Thyroid gland (tissue), 4 donors: ENCODE measurements around the gene MYO3A. TPM values are rescaled to one million over a fixed set of nuclear protein-coding genes. Genes with fewer than 3 reads are reported as not detected.
"Not testable (repeated sequence)": the region's sequence is repeated elsewhere in the genome, so short reads cannot be mapped to it uniquely, and the experiment has no call there.

Source experiments
- DNase-seq, 2 donors: peaks; one replicate each; pipeline ENCODE4 v3.0.0-alpha.2; 2019
- H3K27ac ChIP-seq, 3 donors: fragments of 200-600 bp; sonication (generic); 1 replicate in 2 of 3; 2 replicates in 1 of 3; pipeline ENCODE4 v1.5.1; 2016 to 2019; ENCODE audit warnings: mild to moderate bottlenecking in 1 of 3, moderate library complexity in 1 of 3
- H3K27me3 ChIP-seq: fragments of 200-600 bp; sonication (generic); one replicate; pipeline ENCODE4 v1.5.1; 2019
- H3K36me3 ChIP-seq, 2 donors: fragments of 200-600 bp; sonication (generic); one replicate each; pipeline ENCODE4 v1.5.1; 2016 to 2019
- H3K4me1 ChIP-seq, 2 donors: fragments of 200-600 bp; sonication (generic); one replicate each; pipeline ENCODE4 v1.5.1; 2017 to 2019
- H3K4me3 ChIP-seq, 3 donors: fragments of 200-600 bp; sonication (generic); replicated peaks in 1 of 3; 1 replicate in 2 of 3; 2 replicates in 1 of 3; pipeline ENCODE4 v1.5.1; 2016; ENCODE audit warnings: mild to moderate bottlenecking in 1 of 3
- H3K9me3 ChIP-seq: fragments of 200-600 bp; sonication (generic); one replicate; pipeline ENCODE4 v1.5.1; 2017
- CTCF ChIP-seq, 6 experiments: fragments of 200-600 bp in 3 of 6; fragments of 450-650 bp in 3 of 6; sonication (generic) in 3 of 6; IDR thresholded peaks; one replicate each; pipeline ENCODE4 v1.5.1; 2016 to 2019; ENCODE audit warnings: antibody characterized with exemption in 6 of 6, mild to moderate bottlenecking in 2 of 6, inconsistent platforms in 1 of 6, moderate library complexity in 1 of 6
- POLR2A ChIP-seq, 2 donors: fragments of 450-650 bp; IDR thresholded peaks; one replicate each; pipeline ENCODE4 v1.6.1; 2017; ENCODE audit warnings: antibody characterized with exemption in 2 of 2, mild to moderate bottlenecking in 2 of 2, moderate library complexity in 1 of 2
- WGBS, 2 donors: methylation state at CpG; one replicate each; pipeline ENCODE4 v1.1.5; 2017; 5-methylcytosine and 5-hydroxymethylcytosine counted together
- intact Hi-C: fragments of 100-400 bp; cut with DNase I; formaldehyde crosslinking; loops from one replicate; pipeline ENCODE4 v1.15.1; 2023
- total RNA-seq, 4 donors: library from RNA; depleted of rRNA; stranded (reverse); fragments of >200 nt; gene quantifications; one replicate each; pipeline ENCODE4 v1.2.3, GENCODE V29; 2016

Gene MYO3A
- total RNA-seq, 4 donors from 2014 or later = 1.6 to 2.9 (median 2.2) TPM

GRCh38 chr10:26067680-26068079 lies 133.7 kb downstream of the MYO3A start:
- TF ChIP-seq CTCF (IDR thresholded peaks at IDR 0.05) (no peak), POLR2A (IDR thresholded peaks at IDR 0.05) (no peak)
- Histone ChIP-seq H3K27ac (no peak overlapping the region), H3K27me3 (no peaks in the 10 kb centered on the region), H3K4me3 (no peak overlapping the region), H3K36me3 (no peaks in the 10 kb centered on the region), H3K4me1 (no peaks in the 10 kb centered on the region), H3K9me3 (no peaks in the 10 kb centered on the region)
- intact Hi-C loops = no loop called here
- DNase-seq = no peak
- 76 to 80% methylated on average over 1 of the region's 1 CpG for WGBS, 2 donors

GRCh38 chr10:26080971-26081370 lies 146.9 kb downstream of the MYO3A start:
- H3K4me3 ChIP-seq, H3K27me3 ChIP-seq, intact Hi-C loops, DNase-seq, H3K27ac ChIP-seq, H3K9me3 ChIP-seq, H3K4me1 ChIP-seq, H3K36me3 ChIP-seq: not testable (repeated sequence)
- WGBS, 2 donors = 43 to 97% methylated on average over 2 to 5 of the region's 7 CpGs

GRCh38 chr10:26081459-26081858 lies 147.4 kb downstream of the MYO3A start:
- Histone ChIP-seq H3K27me3 (no peaks in the 10 kb centered on the region), H3K36me3 (no peaks in the 10 kb centered on the region), H3K27ac (no peak overlapping the region), H3K4me1 (no peaks in the 10 kb centered on the region), H3K9me3 (no peaks in the 10 kb centered on the region), H3K4me3 (no peak overlapping the region)
- intact Hi-C loops = no loop called here
- TF ChIP-seq POLR2A (IDR thresholded peaks at IDR 0.05) (no peak), CTCF (IDR thresholded peaks at IDR 0.05) (no peak)
- 87 to 91% methylated on average over 4 of the region's 4 CpGs for WGBS, 2 donors
- DNase-seq = no peak

GRCh38 chr10:26085549-26085948 lies 151.5 kb downstream of the MYO3A start:
- 56 to 69% methylated on average over 2 to 3 of the region's 3 CpGs for WGBS, 2 donors
- no peaks in the 10 kb centered on the region for H3K9me3 ChIP-seq
- no peak overlapping the region for H3K4me3 ChIP-seq
- intact Hi-C loops = no loop called here
- H3K36me3 ChIP-seq = no peaks in the 10 kb centered on the region
- TF ChIP-seq CTCF (IDR thresholded peaks at IDR 0.05) (no peak), POLR2A (IDR thresholded peaks at IDR 0.05) (no peak)
- no peak for DNase-seq
- H3K27me3 ChIP-seq = no peaks in the 10 kb centered on the region
- H3K27ac ChIP-seq = no peak overlapping the region
- no peaks in the 10 kb centered on the region for H3K4me1 ChIP-seq

- intact Hi-C loops = no loop called here
- Histone ChIP-seq H3K27ac (no peak overlapping the region), H3K9me3 (no peaks in the 10 kb centered on the region), H3K4me3 (no peak overlapping the region), H3K27me3 (no peaks in the 10 kb centered on the region), H3K36me3 (no peaks in the 10 kb centered on the region), H3K4me1 (no peaks in the 10 kb centered on the region)
- TF ChIP-seq POLR2A (IDR thresholded peaks at IDR 0.05) = no peak
- no peak for TF ChIP-seq CTCF (IDR thresholded peaks at IDR 0.05)
- DNase-seq = no peak
- WGBS, 2 donors = 92 to 96% methylated on average over 3 of the region's 3 CpGs
These were observed 153.6 kb downstream of the MYO3A start for GRCh38 chr10:26087666-26088065.

GRCh38 chr10:26090026-26090425 lies 156.0 kb downstream of the MYO3A start:
- Histone ChIP-seq H3K36me3 (no peaks in the 10 kb centered on the region), H3K27me3 (no peaks in the 10 kb centered on the region), H3K9me3 (no peaks in the 10 kb centered on the region), H3K4me1 (no peaks in the 10 kb centered on the region), H3K27ac (no peak overlapping the region), H3K4me3 (no peak overlapping the region)
- no peak for DNase-seq
- TF ChIP-seq CTCF (IDR thresholded peaks at IDR 0.05) (no peak), POLR2A (IDR thresholded peaks at IDR 0.05) (no peak)
- 89 to 91% methylated on average over 5 of the region's 5 CpGs for WGBS, 2 donors
- intact Hi-C loops = no loop called here
